RWPE1 (cell line): ENCODE data around the gene STRIT1.
A peak's percentile ranks its signal among the peaks of the same experiment; 100 is the strongest.
"Not testable (repeated sequence)": the region's sequence is repeated elsewhere in the genome, so short reads cannot be mapped to it uniquely, and the experiment has no call there.

ENCODE experiments used
- CTCF ChIA-PET: fragments of 350-600 bp; sonication (Branson Sonifier 250); formaldehyde crosslinking; extraction: SDS; loops from one replicate; lab custom pipeline; 2021; lab: Yijun Ruan, JAX
- POLR2A ChIA-PET: fragments of 400-600 bp; formaldehyde crosslinking; extraction: SDS; loops from one replicate; lab custom pipeline; 2020; ENCODE audit warnings: antibody characterized with exemption; ENCODE audit not compliant: low non-redundant PET; lab: Yijun Ruan, JAX
- DNase-seq: peaks from one replicate; pipeline ENCODE4 v3.0.0; 2012; ENCODE audit warnings: low spot score
- H3K27ac ChIP-seq: fragments of 450-650 bp; 2 replicates; pipeline ENCODE4 v1.5.1; 2017
- CTCF ChIP-seq: fragments of 450-650 bp; conservative IDR thresholded peaks from 2 replicates; pipeline ENCODE4 v1.5.1; 2017; ENCODE audit warnings: low read depth, mild to moderate bottlenecking

Gene STRIT1

DNA sequence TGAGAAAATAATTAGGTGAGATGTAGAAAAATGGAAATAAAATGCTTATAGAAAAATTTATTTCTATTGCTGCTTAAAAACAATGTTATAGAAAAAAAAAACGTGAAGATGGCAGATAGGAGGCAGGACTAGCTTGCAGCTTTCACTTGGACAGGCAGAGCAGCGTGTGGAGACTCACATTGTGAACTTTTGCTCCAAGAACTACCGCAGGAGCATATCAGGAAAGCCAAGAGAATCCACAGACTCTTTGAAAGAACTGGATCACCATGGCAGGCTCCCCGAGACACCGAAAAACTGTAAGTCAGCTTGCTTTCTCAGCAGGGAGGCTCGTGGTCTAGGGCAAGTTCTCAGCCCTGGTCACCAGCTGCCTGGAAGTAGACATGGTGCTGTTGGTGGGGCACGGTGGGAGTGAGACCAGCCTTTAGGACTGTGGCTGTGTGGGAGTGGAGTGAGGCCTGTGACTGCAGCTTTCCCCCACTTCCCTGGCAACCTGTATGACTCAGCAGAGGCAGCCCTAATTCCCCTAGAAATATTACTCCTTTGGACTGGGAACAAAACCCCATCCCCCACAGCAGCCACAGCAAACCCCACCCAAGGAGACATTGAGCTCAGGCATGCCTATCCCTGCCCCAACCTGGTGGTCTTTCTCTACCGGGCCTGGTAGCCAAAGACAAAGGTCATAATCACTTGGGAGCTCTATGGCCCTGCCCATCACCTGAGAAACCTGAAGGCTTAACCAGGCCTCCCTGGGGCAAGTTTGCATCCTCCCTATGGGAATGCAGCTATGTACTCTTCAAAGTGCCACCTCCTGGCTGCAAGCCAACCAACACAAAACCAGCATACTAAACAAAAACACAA is 22.8 kb downstream of the STRIT1 start:
- CTCF ChIA-PET: no interaction called here
- POLR2A ChIA-PET: no interaction called here
- no peak for DNase-seq
- no peak for TF ChIP-seq CTCF
- peak overlapping the region; percentile 34; the same call in 1 of the 2 replicates for H3K27ac ChIP-seq

DNA sequence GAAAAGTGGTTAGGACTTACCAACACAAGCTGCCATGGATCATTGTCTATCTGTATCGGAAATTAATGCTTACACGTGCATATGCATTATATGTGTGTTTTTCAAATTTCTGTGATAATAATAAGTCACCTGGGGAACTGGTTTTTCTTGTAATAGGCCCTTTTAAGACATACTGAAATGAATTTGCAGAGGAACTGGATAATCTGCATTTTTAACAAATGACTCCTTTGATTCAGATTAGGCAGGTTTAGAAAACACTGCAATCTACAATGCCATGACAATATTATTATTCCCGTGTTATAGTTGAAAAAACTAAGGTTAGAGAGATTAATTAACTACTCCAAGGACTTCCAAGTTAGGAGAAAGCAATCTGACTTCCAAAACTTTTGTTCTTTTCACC is 23.4 kb downstream of the STRIT1 start:
- H3K27ac ChIP-seq: no peak overlapping the region
- DNase-seq: peak; percentile 26
- ChIA-PET CTCF (no interaction called here), POLR2A (no interaction called here)
- TF ChIP-seq CTCF: no peak

DNA sequence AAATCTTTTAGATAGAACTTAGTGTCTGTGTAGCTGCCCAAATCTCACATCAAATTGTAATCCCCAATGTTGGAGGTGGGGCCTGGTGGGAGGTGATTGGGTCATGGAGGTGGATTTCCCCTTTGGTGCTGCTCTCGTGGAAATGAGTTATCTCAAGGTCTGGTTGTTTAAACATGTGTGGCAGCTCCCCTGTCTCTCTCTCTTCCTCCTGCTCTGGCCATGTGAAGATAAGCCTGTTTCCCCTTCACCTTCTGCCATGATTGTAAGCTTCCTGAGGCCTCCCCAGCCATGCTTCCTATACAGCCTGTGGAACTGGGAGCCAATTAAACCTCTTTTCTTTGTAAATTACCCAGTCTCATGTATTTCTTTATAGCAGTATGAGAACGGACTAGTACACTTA is 30.6 kb downstream of the STRIT1 start:
- CTCF ChIA-PET, DNase-seq, POLR2A ChIA-PET, H3K27ac ChIP-seq: not testable (repeated sequence)

- POLR2A ChIA-PET: no interaction called here
- CTCF ChIA-PET: no interaction called here
- peak; percentile 5 for DNase-seq
- H3K27ac ChIP-seq: no peak overlapping the region
- no peak for TF ChIP-seq CTCF
Measured at GRCh38 chr3:155262295-155262694, 31.2 kb downstream of the STRIT1 start.

DNA sequence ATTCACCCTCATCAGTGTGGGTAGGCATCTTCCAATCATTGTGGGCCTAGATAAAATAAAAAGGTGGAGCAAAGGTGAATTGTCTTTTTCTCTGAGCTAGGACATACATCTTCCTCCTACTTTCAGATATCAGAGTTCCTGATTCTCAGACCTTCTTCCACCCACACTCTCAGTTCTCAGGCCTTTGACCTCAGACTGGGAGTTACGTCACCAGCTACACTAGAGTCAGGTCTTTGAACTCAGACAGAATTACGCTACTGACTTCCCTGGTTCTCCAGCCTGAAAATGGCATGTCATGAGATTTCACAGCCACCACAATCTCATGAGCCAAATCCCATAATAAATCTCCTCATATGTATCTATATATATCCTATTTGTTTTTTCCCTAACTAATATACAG is 39.0 kb downstream of the STRIT1 start:
- CTCF ChIA-PET: no interaction called here
- DNase-seq: no peak
- H3K27ac ChIP-seq: no peak overlapping the region
- POLR2A ChIA-PET: no interaction called here
- no peak for TF ChIP-seq CTCF

DNA sequence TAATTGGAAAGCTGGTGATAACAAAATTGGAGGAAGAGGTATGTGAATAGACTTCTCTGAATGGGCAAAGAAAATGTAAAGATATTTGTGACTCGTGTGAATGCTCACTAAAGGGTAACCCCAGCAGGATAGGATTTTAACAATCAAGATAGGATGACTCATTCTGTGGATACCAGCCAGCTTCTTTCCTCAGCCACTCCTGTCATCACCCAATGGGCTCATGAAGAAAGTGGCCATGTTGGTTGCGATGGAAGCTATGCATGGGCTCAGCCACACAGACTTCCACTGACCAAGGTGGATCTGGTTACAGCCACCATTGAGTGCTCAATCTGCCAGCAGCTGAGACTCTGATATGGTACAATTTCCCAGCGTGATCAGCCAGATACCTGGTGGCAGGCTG is 40.9 kb downstream of the STRIT1 start:
- ChIA-PET POLR2A (no interaction called here), CTCF (no interaction called here)
- DNase-seq: no peak
- no peak overlapping the region for H3K27ac ChIP-seq
- no peak for TF ChIP-seq CTCF

GRCh38 chr3:155252021-155252420 is 41.5 kb downstream of the STRIT1 start:
- CTCF ChIA-PET: no interaction called here
- no peak overlapping the region for H3K27ac ChIP-seq
- POLR2A ChIA-PET: no interaction called here
- no peak for DNase-seq
- no peak for TF ChIP-seq CTCF
